ENCODE data around the gene PHF2.
"Not testable (repeated sequence)": the region's sequence is repeated elsewhere in the genome, so short reads cannot be mapped to it uniquely, and the experiment has no call there.

PHF2 gene

DNA sequence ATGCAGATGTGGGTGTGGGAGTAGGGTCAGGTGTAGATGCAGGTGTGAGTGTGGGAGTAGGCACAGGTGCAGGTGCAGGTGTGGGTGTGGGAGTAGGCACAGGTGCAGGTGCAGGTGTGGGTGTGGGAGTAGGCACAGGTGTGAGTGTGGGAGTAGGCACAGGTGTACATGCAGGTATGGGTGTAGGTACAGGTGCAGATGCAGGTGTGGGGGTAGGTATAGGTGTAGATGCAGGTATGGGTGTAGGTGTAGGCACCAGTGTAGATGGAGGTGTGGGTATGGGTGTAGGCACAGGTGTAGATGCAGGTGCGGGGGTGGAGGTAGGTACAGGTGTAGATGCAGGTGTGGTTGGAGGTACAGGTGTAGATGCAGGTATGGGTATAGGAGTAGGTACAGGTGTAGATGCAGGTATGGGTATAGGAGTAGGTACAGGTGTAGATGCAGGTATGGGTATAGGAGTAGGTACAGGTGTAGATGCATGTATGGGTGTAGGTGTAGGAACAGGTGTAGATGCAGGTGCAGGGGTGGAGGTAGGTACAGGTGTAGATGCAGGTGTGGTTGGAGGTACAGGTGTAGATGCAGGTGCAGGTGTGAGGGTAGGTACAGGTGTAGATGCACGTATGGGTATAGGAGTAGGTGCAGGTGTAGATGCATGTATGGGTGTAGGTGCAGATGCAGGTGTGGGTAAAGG, 96.1 kb downstream of the PHF2 start:
- not testable (repeated sequence) for H3K4me3 ChIP-seq (ENCODE audit: insufficient read depth, low read depth, low read length); H3K27ac ChIP-seq (ENCODE audit: insufficient read depth, low read depth, low read length, poor library complexity, severe bottlenecking); H3K27me3 ChIP-seq (ENCODE audit: control insufficient read depth, insufficient read depth, low read length, poor library complexity, severe bottlenecking); H3K9me3 ChIP-seq (ENCODE audit: control insufficient read depth, low read length); H3K36me3 ChIP-seq (ENCODE audit: control insufficient read depth, insufficient read depth, low read length); H3K4me1 ChIP-seq (ENCODE audit: control insufficient read depth, insufficient read depth, low read length)
- 94 to 95% methylated on average over 2 of the region's 2 CpGs for WGBS, 2 experiments

DNA sequence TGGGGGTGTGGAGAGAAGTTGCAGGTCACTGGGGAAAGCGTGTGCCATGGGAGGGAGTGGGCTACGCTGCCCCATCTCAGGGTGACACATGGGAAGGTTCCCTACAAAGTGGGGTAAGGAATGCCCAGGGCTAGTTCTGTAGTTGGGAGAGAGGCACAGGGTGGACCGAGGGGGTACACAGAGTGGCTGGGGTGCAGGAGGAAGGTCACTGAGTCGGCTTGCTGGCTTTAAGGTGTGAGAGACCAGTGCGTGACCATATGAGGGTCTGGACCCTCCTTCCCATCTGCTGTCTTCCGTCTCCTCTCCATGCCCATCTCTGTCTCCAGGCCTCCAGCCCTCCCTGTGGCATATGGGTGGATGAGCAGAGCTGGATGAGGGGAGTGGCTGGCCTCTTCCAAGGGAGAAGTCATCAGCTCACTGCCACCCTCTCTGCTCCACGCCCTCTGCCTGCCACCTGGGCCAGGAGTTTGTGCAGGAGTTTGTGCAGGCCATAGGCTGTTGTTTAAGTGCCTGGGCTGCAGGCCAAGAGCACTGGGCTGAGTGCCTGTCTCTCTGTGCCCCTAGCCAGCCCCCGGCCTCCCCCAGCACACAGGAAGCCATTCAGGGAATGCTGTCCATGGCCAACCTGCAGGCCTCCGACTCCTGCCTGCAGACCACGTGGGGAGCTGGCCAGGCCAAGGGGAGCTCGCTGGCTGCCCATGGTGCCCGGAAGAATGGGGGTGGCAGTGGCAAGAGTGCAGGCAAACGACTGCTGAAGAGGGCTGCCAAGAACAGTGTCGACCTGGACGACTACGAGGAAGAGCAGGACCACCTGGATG, 96.8 kb downstream of the PHF2 start:
- WGBS, 2 experiments: 96 to 97% methylated on average over 16 of the region's 16 CpGs
- Histone ChIP-seq H3K9me3 (ENCODE audit: control insufficient read depth, low read length) (no peaks in the 10 kb centered on the region), H3K4me1 (ENCODE audit: control insufficient read depth, insufficient read depth, low read length) (peaks cover 7% of the 10 kb centered on the region), H3K36me3 (ENCODE audit: control insufficient read depth, insufficient read depth, low read length) (no peaks in the 10 kb centered on the region), H3K27me3 (ENCODE audit: control insufficient read depth, insufficient read depth, low read length, poor library complexity, severe bottlenecking) (no peaks in the 10 kb centered on the region), H3K4me3 (ENCODE audit: insufficient read depth, low read depth, low read length) (no peak overlapping the region), H3K27ac (ENCODE audit: insufficient read depth, low read depth, low read length, poor library complexity, severe bottlenecking) (no peak overlapping the region)

DNA sequence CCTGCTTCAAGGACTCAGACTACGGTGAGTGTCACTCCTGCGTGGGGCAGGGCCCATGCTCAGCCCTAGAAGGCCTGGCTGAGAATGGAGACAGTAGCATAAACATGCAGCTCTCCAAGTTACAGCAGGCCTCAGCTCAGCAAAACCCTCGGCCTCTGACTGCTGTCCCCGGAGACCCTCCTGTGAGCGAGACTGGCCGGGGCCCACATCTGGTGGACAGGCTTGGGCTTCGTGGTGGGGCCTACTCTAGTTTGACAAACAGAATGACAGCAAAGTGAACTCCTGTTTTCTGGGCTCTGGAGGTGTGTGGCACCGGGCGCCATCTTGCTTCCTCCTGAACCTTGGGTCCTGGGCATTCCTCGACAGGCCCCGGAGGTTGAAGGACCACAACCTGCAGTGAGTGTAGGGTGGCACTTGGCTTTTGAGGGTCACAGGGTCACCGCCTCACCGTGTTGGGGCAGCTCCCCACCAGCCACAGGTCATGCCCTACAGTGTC, 97.5 kb downstream of the PHF2 start:
- Histone ChIP-seq H3K4me3 (ENCODE audit: insufficient read depth, low read depth, low read length) (no peak overlapping the region), H3K4me1 (ENCODE audit: control insufficient read depth, insufficient read depth, low read length) (peaks cover under 1% of the 10 kb centered on the region), H3K9me3 (ENCODE audit: control insufficient read depth, low read length) (no peaks in the 10 kb centered on the region), H3K27me3 (ENCODE audit: control insufficient read depth, insufficient read depth, low read length, poor library complexity, severe bottlenecking) (no peaks in the 10 kb centered on the region), H3K36me3 (ENCODE audit: control insufficient read depth, insufficient read depth, low read length) (no peaks in the 10 kb centered on the region), H3K27ac (ENCODE audit: insufficient read depth, low read depth, low read length, poor library complexity, severe bottlenecking) (no peak overlapping the region)
- 95 to 96% methylated on average over 13 of the region's 13 CpGs for WGBS, 2 experiments

DNA sequence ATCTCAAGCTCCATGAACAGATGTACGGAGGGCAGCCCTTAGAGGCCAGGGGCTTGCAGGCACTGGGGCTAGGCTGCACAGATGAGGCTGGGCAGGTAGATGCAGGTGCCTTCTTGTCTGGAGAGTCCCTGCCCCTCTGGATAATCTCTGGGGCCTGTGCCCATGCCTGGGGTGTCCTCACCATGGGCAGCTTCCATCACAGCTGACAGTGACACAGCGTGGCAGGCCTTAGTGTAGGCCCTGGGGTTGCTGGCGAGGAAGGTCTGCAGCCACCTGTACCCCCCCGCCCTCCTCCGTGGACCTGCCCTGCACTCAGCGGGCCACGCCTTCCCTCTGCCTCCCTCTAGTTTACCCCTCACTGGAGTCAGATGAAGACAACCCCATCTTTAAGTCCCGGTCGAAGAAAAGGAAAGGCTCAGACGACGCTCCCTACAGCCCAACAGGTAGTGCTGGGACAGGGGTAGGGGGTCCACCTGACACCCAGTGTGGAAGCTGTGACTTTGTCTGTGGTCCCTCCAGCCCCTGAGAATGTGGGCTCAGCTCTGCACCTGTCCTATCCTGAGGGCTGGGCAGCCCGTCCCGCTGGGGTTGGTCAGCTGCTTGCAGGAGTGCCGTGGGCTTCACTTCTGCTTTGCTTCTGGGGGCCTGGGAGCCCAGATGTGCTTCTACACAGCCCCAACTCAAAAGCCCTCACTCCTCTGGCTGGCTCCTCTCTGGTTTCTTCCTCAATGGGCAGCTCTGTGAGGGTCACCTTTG, 98.4 kb downstream of the PHF2 start:
- 92 to 94% methylated on average over 14 of the region's 14 CpGs for WGBS, 2 experiments
- no peaks in the 10 kb centered on the region for H3K36me3 ChIP-seq (ENCODE audit: control insufficient read depth, insufficient read depth, low read length)
- H3K27ac ChIP-seq (ENCODE audit: insufficient read depth, low read depth, low read length, poor library complexity, severe bottlenecking): no peak overlapping the region
- H3K4me1 ChIP-seq (ENCODE audit: control insufficient read depth, insufficient read depth, low read length): no peaks in the 10 kb centered on the region
- H3K9me3 ChIP-seq (ENCODE audit: control insufficient read depth, low read length): no peaks in the 10 kb centered on the region
- no peaks in the 10 kb centered on the region for H3K27me3 ChIP-seq (ENCODE audit: control insufficient read depth, insufficient read depth, low read length, poor library complexity, severe bottlenecking)
- H3K4me3 ChIP-seq (ENCODE audit: insufficient read depth, low read depth, low read length): no peak overlapping the region

DNA sequence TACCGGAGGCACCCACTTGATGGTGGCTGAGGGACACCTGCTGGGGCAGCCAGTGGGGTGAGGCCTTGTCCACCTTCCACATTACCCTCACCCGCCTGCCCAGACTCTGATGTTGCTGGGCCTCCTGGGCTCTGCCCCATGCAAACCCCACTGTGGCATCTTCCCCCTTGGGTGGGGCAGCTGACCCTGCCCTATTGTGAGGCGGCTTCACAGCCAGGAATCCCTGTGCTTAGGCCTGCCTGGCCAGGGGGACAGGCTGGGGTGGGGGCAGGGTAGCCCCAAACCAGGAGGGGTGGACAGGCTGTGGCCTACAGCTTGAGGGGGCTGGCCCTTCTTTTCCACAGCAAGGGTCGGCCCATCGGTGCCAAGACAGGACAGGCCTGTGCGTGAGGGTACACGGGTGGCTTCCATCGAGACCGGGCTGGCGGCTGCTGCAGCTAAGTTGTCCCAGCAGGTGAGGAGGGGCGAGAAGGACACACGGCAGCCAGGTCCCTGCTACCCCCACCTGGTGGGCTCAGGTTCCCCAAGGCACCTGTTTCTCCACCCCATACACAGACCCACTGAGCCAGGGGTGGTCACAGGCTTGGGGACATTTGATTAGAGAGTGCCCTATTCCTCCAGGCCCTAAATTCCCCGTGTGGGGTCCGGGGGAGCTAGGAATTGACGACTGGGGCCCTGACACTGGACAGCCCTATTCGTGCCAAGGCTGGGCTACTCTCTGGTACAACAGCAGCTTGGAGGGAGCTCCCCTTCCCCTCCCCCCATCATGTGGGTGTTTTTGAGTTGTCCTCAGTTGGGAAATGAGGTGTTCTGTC, 99.2 kb downstream of the PHF2 start:
- Histone ChIP-seq H3K9me3 (ENCODE audit: control insufficient read depth, low read length) (no peaks in the 10 kb centered on the region), H3K4me1 (ENCODE audit: control insufficient read depth, insufficient read depth, low read length) (no peaks in the 10 kb centered on the region), H3K27me3 (ENCODE audit: control insufficient read depth, insufficient read depth, low read length, poor library complexity, severe bottlenecking) (no peaks in the 10 kb centered on the region), H3K27ac (ENCODE audit: insufficient read depth, low read depth, low read length, poor library complexity, severe bottlenecking) (no peak overlapping the region), H3K36me3 (ENCODE audit: control insufficient read depth, insufficient read depth, low read length) (no peaks in the 10 kb centered on the region), H3K4me3 (ENCODE audit: insufficient read depth, low read depth, low read length) (no peak overlapping the region)
- 90 to 93% methylated on average over 16 of the region's 16 CpGs for WGBS, 2 experiments

DNA sequence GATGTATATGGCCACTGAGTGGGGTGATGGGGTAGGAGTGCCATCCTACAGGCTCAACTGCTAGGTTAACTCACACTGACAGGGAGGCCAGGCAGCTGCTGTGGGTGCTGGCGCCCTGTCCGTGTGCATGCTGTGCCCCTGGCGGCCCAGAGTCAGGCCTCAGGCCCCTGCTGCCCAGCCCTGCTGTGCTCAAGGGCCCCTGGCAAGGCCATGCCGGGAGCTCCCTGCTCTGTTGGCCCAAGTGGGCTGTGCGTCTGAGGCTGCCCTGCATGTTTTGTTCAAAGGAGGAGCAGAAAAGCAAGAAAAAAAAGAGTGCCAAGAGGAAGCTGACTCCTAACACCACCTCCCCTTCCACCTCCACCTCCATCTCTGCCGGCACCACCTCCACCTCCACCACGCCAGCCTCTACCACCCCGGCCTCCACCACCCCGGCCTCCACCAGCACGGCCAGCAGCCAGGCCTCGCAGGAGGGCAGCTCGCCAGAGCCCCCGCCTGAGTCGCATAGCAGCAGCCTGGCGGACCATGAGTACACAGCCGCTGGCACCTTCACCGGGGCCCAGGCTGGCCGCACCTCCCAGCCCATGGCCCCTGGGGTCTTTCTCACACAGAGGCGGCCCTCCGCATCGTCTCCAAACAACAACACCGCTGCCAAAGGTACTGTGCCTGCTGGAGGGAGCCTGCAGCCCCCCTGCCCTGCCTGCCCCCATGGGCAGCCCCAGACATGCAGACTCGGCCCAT, 100.1 kb downstream of the PHF2 start:
- no peaks in the 10 kb centered on the region for H3K36me3 ChIP-seq (ENCODE audit: control insufficient read depth, insufficient read depth, low read length)

DNA sequence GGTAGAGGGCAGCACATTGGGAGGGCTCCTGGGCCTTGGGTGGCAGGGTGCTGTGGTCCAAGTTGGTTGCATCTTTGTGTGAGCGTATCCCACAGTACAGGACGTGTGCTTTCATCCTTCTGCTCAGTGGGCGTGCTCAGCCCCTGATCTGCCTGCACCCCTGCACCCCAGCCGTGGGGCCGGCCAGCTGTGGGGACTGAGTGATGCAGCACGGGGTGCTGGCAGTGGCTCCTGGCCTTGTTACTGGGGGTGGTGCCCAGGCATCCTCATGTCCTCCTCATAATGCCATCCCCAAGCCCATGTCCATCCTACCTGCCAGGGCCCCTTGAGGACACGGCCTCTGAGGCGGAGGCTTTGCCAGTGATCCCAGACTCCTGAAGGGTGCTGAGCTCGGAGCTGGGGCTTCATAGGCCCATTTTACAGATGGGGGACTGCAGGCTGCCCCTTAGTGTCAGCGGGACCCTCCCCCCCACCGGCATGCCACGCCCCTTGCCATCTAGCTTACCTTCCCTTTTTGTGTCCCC, 100.7 kb downstream of the PHF2 start:
- no peaks in the 10 kb centered on the region for H3K27me3 ChIP-seq (ENCODE audit: control insufficient read depth, insufficient read depth, low read length, poor library complexity, severe bottlenecking)
- no peaks in the 10 kb centered on the region for H3K36me3 ChIP-seq (ENCODE audit: control insufficient read depth, insufficient read depth, low read length)
- no peak overlapping the region for H3K27ac ChIP-seq (ENCODE audit: insufficient read depth, low read depth, low read length, poor library complexity, severe bottlenecking)
- no peak overlapping the region for H3K4me3 ChIP-seq (ENCODE audit: insufficient read depth, low read depth, low read length)
- H3K4me1 ChIP-seq (ENCODE audit: control insufficient read depth, insufficient read depth, low read length): no peaks in the 10 kb centered on the region
- 95 to 97% methylated on average over 12 of the region's 12 CpGs for WGBS, 2 experiments
- H3K9me3 ChIP-seq (ENCODE audit: control insufficient read depth, low read length): no peaks in the 10 kb centered on the region

More for the DNA sequence above, 100.1 kb downstream of the PHF2 start:
- Histone ChIP-seq H3K4me3 (ENCODE audit: insufficient read depth, low read depth, low read length) (no peak overlapping the region), H3K4me1 (ENCODE audit: control insufficient read depth, insufficient read depth, low read length) (no peaks in the 10 kb centered on the region), H3K27me3 (ENCODE audit: control insufficient read depth, insufficient read depth, low read length, poor library complexity, severe bottlenecking) (no peaks in the 10 kb centered on the region), H3K27ac (ENCODE audit: insufficient read depth, low read depth, low read length, poor library complexity, severe bottlenecking) (no peak overlapping the region), H3K9me3 (ENCODE audit: control insufficient read depth, low read length) (no peaks in the 10 kb centered on the region)
- WGBS, 2 experiments: 94 to 95% methylated on average over 23 of the region's 23 CpGs

DNA sequence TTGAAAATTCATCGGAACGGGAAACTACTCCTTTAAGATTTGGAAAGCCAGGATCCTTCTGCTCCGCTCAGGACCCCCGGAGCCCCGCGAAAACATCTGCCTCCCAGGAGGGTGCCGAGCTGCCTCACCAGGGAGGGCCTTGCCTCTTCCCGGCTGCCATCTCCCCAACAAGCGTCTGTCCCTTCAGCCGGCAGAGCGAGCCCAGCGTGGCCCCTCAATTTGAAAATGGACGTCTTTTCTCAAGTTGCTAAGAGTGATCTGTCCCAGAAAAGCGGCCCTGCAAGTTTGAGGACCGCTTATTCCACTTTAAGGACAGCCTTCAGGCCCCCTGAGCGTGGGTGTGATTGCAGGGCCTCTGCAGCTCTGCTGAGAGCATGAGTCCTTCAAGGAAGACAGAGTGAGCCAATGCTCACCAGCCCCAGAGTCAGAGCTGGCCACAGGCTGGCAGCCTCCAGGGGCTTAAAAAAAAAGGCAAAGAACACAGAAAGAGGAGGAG, 101.3 kb downstream of the PHF2 start:
- H3K4me1 ChIP-seq (ENCODE audit: control insufficient read depth, insufficient read depth, low read length): no peaks in the 10 kb centered on the region
- 93 to 95% methylated on average over 16 of the region's 16 CpGs for WGBS, 2 experiments
- no peak overlapping the region for H3K4me3 ChIP-seq (ENCODE audit: insufficient read depth, low read depth, low read length)
- no peaks in the 10 kb centered on the region for H3K9me3 ChIP-seq (ENCODE audit: control insufficient read depth, low read length)
- no peaks in the 10 kb centered on the region for H3K27me3 ChIP-seq (ENCODE audit: control insufficient read depth, insufficient read depth, low read length, poor library complexity, severe bottlenecking)
- H3K36me3 ChIP-seq (ENCODE audit: control insufficient read depth, insufficient read depth, low read length): no peaks in the 10 kb centered on the region
- H3K27ac ChIP-seq (ENCODE audit: insufficient read depth, low read depth, low read length, poor library complexity, severe bottlenecking): no peak overlapping the region

Measured in ectodermal cell (in vitro differentiated cells).